ENCODE results near the gene GCK.

Gene GCK

GRCh38 chr7:44116789-44117666 is 72.2 kb downstream of the GCK start:
- DNase-seq (ENCODE audit: low read depth), result no peak

GRCh38 chr7:44116087-44116788 is 73.0 kb downstream of the GCK start:
- no peak for DNase-seq (ENCODE audit: low read depth)

GRCh38 chr7:44114586-44115310 is 74.5 kb downstream of the GCK start:
- no peak for DNase-seq (ENCODE audit: low read depth)

DNA sequence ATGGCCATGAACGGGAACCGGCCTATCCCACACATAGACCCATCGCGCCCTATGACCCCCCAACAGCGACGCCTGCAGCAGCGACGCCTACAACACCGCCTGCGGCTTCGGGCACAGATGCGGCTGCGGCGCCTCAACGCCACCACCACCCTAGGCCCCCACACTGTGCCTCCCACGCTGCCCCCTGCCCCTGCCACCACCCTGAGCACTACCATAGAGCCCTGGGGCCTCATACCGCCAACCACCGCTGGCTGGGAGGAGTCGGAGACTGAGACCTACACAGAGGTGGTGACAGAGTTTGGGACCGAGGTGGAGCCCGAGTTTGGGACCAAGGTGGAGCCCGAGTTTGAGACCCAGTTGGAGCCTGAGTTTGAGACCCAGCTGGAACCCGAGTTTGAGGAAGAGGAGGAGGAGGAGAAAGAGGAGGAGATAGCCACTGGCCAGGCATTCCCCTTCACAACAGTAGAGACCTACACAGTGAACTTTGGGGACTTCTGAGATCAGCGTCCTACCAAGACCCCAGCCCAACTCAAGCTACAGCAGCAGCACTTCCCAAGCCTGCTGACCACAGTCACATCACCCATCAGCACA is 75.4 kb downstream of the GCK start:
- no peak for DNase-seq (ENCODE audit: low read depth)

DNA sequence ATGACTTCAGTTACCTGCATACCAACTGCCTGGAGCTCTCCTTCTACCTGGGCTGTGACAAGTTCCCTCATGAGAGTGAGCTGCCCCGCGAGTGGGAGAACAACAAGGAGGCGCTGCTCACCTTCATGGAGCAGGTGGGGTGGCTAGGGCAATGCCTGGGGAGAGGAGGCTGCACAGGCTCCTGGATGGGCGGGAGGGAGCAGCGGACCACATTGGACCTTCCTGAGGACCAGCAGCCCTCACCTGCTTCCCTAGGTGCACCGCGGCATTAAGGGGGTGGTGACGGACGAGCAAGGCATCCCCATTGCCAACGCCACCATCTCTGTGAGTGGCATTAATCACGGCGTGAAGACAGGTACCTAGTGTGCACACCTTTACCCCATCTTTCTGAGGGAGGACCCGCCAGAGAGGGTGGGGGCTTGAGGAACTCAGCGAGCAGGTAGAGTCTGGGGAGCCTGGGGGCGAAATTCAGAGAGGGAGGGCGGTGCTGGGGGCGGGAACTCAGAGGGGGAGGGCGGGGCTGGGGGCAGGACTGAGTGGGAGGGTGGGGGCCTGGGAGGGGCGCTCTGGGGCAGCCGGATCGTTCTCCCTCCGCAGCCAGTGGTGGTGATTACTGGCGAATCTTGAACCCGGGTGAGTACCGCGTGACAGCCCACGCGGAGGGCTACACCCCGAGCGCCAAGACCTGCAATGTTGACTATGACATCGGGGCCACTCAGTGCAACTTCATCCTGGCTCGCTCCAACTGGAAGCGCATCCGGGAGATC is 76.1 kb downstream of the GCK start:
- DNase-seq (ENCODE audit: low read depth), result no peak

DNA sequence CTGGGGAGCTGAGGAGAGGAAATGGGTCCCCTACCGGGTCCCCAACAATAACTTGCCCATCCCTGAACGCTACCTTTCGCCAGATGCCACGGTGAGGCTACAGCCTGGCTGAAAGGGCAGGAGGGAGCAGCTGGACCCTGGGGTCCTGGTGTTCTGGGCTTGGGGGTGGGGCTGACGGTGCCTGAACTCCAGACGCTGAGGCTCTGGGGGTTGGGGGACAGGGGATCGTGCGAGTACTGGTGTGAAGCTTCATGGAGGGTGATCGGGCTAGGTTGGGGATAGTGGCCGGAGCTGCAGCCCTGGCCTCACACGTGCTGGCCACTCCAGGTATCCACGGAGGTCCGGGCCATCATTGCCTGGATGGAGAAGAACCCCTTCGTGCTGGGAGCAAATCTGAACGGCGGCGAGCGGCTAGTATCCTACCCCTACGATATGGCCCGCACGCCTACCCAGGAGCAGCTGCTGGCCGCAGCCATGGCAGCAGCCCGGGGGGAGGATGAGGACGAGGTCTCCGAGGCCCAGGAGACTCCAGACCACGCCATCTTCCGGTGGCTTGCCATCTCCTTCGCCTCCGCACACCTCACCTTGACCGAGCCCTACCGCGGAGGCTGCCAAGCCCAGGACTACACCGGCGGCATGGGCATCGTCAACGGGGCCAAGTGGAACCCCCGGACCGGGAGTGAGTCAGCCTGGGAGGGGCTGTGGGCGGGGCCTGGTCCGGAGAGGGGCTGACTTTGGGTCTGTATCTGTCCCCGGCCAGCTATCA is 76.8 kb downstream of the GCK start:
- no peak for DNase-seq (ENCODE audit: low read depth)

GRCh38 chr7:44111761-44112160 is 77.5 kb downstream of the GCK start:
- DNase-seq (ENCODE audit: low read depth), result no peak

- DNase-seq (ENCODE audit: low read depth), result no peak
Observed at GRCh38 chr7:44110719-44111635, 78.3 kb downstream of the GCK start.

- DNase-seq (ENCODE audit: low read depth), result no peak
Observed at GRCh38 chr7:44109991-44110390, 79.2 kb downstream of the GCK start.

GRCh38 chr7:44108768-44109750 is 80.2 kb downstream of the GCK start:
- DNase-seq (ENCODE audit: low read depth), result no peak

DNA sequence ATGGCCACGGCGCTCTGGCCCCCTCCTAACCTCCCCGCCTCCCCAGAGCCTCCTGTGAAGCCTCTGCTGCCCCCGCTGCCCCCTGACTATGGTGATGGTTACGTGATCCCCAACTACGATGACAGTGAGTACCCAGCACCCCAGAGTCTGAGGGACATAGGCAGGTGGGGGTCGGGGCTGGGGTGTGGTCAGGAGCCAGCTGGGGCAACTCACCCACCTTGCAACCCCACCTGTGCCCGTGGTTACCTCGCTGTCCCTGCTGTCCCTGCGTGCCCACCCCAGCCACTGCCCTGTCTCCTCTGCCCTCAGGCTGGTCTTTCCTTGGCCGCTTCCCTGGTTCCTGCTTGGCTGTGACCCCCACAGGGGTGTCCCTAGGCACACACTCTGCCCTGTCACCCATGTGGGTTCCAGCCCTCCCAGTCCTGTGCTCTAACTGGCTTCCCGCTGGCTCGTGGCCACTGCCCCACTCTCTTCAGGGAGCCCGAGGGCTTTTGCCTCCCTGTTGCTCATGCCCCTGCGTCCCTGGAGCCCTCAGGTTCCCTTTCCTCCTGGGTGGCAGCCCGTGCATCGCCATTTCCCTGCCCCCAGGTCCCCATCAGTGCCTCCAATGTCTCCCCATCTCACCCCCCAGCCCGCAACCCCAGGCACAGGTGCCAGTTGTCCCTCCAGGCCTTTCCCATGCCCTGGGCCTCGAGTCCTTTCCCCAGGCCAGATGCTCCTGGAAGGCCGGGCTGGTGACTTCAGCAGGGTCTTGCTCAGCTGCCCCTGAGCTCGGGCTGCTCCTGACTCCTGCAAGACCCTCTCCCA is 81.1 kb downstream of the GCK start:
- DNase-seq (ENCODE audit: low read depth), result no peak

GRCh38 chr7:44107116-44107960 is 81.9 kb downstream of the GCK start:
- DNase-seq (ENCODE audit: low read depth), result no peak

DNA sequence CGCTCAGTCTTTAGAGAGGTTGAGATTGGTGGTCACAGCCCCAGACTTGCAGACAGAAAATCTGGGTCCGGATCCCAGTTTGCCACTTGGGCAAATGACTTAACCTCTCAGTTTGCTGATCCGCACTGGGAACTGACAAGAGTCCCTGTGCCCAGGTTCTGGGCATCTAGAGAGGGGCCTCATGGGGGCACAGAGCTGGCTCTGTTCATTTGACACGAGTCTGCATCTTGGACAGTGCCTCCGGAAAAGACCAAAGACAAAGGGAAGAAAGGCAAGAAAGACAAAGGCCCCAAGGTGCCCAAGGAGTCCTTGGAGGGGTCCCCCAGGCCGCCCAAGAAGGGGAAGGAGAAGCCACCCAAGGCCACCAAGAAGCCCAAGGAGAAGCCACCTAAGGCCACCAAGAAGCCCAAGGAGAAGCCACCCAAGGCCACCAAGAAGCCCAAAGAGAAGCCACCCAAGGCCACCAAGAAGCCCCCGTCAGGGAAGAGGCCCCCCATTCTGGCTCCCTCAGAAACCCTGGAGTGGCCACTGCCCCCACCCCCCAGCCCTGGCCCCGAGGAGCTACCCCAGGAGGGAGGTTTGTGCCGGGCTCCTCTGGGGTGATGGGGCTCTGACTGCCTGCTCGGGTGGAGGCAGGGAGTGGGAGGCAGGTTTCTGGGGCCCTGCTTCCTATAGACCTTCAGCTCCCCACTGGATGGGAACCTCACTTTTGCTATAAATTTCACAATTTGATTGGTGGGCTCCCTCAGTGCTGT is 82.8 kb downstream of the GCK start:
- DNase-seq (ENCODE audit: low read depth), result no peak

DNA sequence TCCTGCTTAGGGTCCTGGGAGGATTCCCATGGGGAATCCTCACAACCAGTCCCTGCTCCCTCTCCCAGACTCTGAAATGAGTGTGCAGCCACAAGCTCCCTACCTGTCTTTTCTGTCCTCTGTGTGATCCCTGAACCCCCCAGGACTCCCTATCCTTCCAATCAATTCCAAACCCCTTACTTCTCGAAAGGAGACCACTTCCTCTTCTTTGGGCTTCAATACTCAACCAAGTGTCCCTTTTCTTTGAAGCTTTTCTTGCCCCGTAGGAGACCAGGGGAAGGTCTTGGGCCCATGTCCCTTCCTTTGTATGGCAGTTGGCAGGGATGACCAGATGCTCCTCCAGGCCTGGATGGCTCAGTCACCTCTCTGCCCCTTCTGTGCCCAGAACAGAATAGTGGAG is 83.4 kb downstream of the GCK start:
- DNase-seq (ENCODE audit: low read depth), result no peak

GRCh38 chr7:44104860-44105771 is 84.1 kb downstream of the GCK start:
- peak; percentile 87 for DNase-seq (ENCODE audit: low read depth)
